MM.1S (cell line): ENCODE measurements around the gene RANBP9.

Experiments
- DNase-seq: peaks from one replicate; pipeline ENCODE4 v3.0.0-alpha.2; 2015
- H2AFZ ChIP-seq: fragments of 300-600 bp; sonication (generic); 2 replicates; pipeline ENCODE4 v1.6.0; 2016; ENCODE audit warnings: antibody characterized with exemption, low read length
- H3F3A ChIP-seq: fragments of 300-600 bp; sonication (generic); 2 replicates; pipeline ENCODE4 v1.6.1; 2016; ENCODE audit warnings: mild to moderate bottlenecking, antibody characterized with exemption, low read length, moderate library complexity, mixed read lengths; ENCODE audit not compliant: insufficient read depth
- H3K27ac ChIP-seq: fragments of 300-600 bp; sonication (generic); 2 replicates; pipeline ENCODE4 v1.5.1; 2016; ENCODE audit warnings: mild to moderate bottlenecking, low read length
- H3K27me3 ChIP-seq: fragments of 300-600 bp; sonication (generic); replicated peaks from 2 replicates; pipeline ENCODE4 v1.6.0; 2016; ENCODE audit warnings: low read length; ENCODE audit not compliant: insufficient read depth
- H3K36me3 ChIP-seq: fragments of 300-600 bp; sonication (generic); replicated peaks from 2 replicates; pipeline ENCODE4 v1.6.1; 2016; ENCODE audit warnings: mild to moderate bottlenecking, low read length, mixed read lengths; ENCODE audit not compliant: insufficient read depth
- H3K4me1 ChIP-seq: fragments of 300-600 bp; sonication (generic); 2 replicates; pipeline ENCODE4 v1.6.1; 2016; ENCODE audit warnings: low read length, mixed read lengths
- H3K4me2 ChIP-seq: fragments of 300-600 bp; sonication (generic); 2 replicates; pipeline ENCODE4 v1.6.0; 2016; ENCODE audit warnings: low read depth, low read length
- H3K4me3 ChIP-seq: fragments of 300-600 bp; sonication (generic); 2 replicates; pipeline ENCODE4 v1.5.1; 2016; ENCODE audit warnings: low read length, mixed read lengths
- H3K79me2 ChIP-seq: fragments of 300-600 bp; sonication (generic); 2 replicates; pipeline ENCODE4 v1.6.1; 2016; ENCODE audit warnings: mixed run types, low read length, mixed read lengths
- H3K9ac ChIP-seq: fragments of 300-600 bp; sonication (generic); 2 replicates; pipeline ENCODE4 v1.6.1; 2016; ENCODE audit warnings: low read length, mixed read lengths
- H3K9me2 ChIP-seq: fragments of 300-600 bp; sonication (generic); replicated peaks from 2 replicates; pipeline ENCODE4 v1.6.1; 2016; ENCODE audit warnings: mild to moderate bottlenecking, low read length, mixed read lengths; ENCODE audit not compliant: insufficient read depth
- H3K9me3 ChIP-seq: fragments of 300-600 bp; sonication (generic); replicated peaks from 2 replicates; pipeline ENCODE4 v1.6.1; 2016; ENCODE audit warnings: mild to moderate bottlenecking, low read length, mixed read lengths; ENCODE audit not compliant: insufficient read depth
- H4K20me1 ChIP-seq: fragments of 300-600 bp; sonication (generic); 2 replicates; pipeline ENCODE4 v1.6.1; 2016; ENCODE audit warnings: mild to moderate bottlenecking, low read length, moderate library complexity, mixed read lengths; ENCODE audit not compliant: insufficient read depth
- CTCF ChIP-seq: fragments of 300-600 bp; sonication (generic); IDR thresholded peaks from 2 replicates; pipeline ENCODE4 v1.5.1; 2016; ENCODE audit warnings: antibody characterized with exemption, low read length, mixed read lengths
- EZH2 ChIP-seq: fragments of 300-600 bp; sonication (generic); optimal IDR thresholded peaks from 2 replicates; pipeline ENCODE3; 2017; ENCODE audit warnings: low read depth, mild to moderate bottlenecking, antibody characterized with exemption, low read length, mixed read lengths
- EZH2phosphoT487 ChIP-seq: fragments of 300-600 bp; sonication (generic); IDR thresholded peaks from 2 replicates; pipeline ENCODE4 v1.6.1; 2018; ENCODE audit warnings: antibody characterized with exemption, low read length

The RANBP9 gene

GRCh38 chr6:13589801-13590200, 121.8 kb downstream of the RANBP9 start:
- DNase-seq = no peak
- Histone ChIP-seq H3K27me3 (no peaks in the 10 kb centered on the region), H3K4me1 (no peaks in the 10 kb centered on the region), H4K20me1 (no peaks in the 10 kb centered on the region), H3F3A (no peaks in the 10 kb centered on the region), H2AFZ (no peak overlapping the region), H3K4me3 (no peak overlapping the region), H3K79me2 (no peaks in the 10 kb centered on the region), H3K9me2 (no peaks in the 10 kb centered on the region), H3K27ac (no peak overlapping the region), H3K36me3 (no peaks in the 10 kb centered on the region), H3K9ac (no peak overlapping the region), H3K9me3 (no peaks in the 10 kb centered on the region), H3K4me2 (no peak overlapping the region)
- no peak for TF ChIP-seq EZH2
- no peak for TF ChIP-seq EZH2phosphoT487

- no peaks in the 10 kb centered on the region for H4K20me1 ChIP-seq
- no peaks in the 10 kb centered on the region for H3K36me3 ChIP-seq
- H3K4me2 ChIP-seq = no peak overlapping the region
- TF ChIP-seq EZH2 (no peak), EZH2phosphoT487 (no peak), CTCF (no peak)
- no peaks in the 10 kb centered on the region for H3K79me2 ChIP-seq
- no peak overlapping the region for H2AFZ ChIP-seq
- H3F3A ChIP-seq = no peaks in the 10 kb centered on the region
- DNase-seq = no peak
- H3K27me3 ChIP-seq = no peaks in the 10 kb centered on the region
- H3K9ac ChIP-seq = no peak overlapping the region
- no peaks in the 10 kb centered on the region for H3K9me3 ChIP-seq
- H3K9me2 ChIP-seq = no peaks in the 10 kb centered on the region
- H3K27ac ChIP-seq = no peak overlapping the region
- H3K4me1 ChIP-seq = no peaks in the 10 kb centered on the region
- no peak overlapping the region for H3K4me3 ChIP-seq
Observed at GRCh38 chr6:13586603-13587542, 124.8 kb downstream of the RANBP9 start.

- H3K4me3 ChIP-seq = no peak overlapping the region
- H3K4me2 ChIP-seq = no peak overlapping the region
- H3K9ac ChIP-seq = no peak overlapping the region
- H3F3A ChIP-seq = no peaks in the 10 kb centered on the region
- DNase-seq = no peak
- H2AFZ ChIP-seq = no peak overlapping the region
- H3K4me1 ChIP-seq = no peaks in the 10 kb centered on the region
- H3K9me3 ChIP-seq = no peaks in the 10 kb centered on the region
- no peaks in the 10 kb centered on the region for H3K27me3 ChIP-seq
- H4K20me1 ChIP-seq = no peaks in the 10 kb centered on the region
- no peaks in the 10 kb centered on the region for H3K36me3 ChIP-seq
- no peak overlapping the region for H3K27ac ChIP-seq
- H3K9me2 ChIP-seq = no peaks in the 10 kb centered on the region
- TF ChIP-seq CTCF (no peak), EZH2 (no peak), EZH2phosphoT487 (no peak)
- H3K79me2 ChIP-seq = no peaks in the 10 kb centered on the region
Observed at GRCh38 chr6:13581700-13582229, 129.9 kb downstream of the RANBP9 start.

- no peak overlapping the region for H3K27ac ChIP-seq
- no peaks in the 10 kb centered on the region for H3K4me1 ChIP-seq
- no peaks in the 10 kb centered on the region for H3K9me2 ChIP-seq
- peaks cover 4% of the 10 kb centered on the region for H3F3A ChIP-seq
- no peak overlapping the region for H3K9ac ChIP-seq
- no peak overlapping the region for H2AFZ ChIP-seq
- no peaks in the 10 kb centered on the region; the same call in 1 of the 2 replicates for H3K79me2 ChIP-seq
- H4K20me1 ChIP-seq = no peaks in the 10 kb centered on the region
- no peaks in the 10 kb centered on the region for H3K9me3 ChIP-seq
- H3K4me3 ChIP-seq = no peak overlapping the region
- no peaks in the 10 kb centered on the region for H3K27me3 ChIP-seq
- no peak overlapping the region for H3K4me2 ChIP-seq
- TF ChIP-seq EZH2phosphoT487 (no peak), CTCF (no peak), EZH2 (no peak)
- no peak for DNase-seq
- no peaks in the 10 kb centered on the region for H3K36me3 ChIP-seq
Observed at GRCh38 chr6:13579911-13580310, 131.7 kb downstream of the RANBP9 start.
